ENCODE results near the gene SAMD7.

SAMD7 gene

DNA sequence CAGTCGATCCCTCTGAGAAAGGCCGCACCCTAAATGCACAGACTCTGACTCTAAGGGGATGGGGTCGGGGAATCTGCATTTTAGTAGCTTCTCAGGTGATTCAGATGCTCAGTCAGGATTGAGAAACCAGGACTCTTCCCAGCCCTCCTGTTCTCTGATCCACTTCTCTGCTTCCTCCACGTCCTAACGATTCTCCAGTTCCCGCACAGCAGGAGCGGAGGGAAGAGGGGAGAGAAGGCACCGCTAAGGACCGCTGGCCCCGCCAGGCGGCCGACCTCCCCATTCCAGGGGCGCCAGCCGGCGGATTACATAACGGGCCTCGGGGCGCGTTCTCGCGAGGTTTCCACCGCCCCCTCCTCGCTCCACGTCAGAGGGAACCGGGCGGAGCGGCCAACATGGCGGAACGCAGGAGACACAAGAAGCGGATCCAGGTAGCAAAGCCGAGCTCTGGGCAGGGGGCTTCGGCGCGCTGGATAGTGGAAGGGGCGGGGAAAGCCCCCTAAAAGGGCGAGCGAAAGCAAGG lies 55.1 kb downstream of the SAMD7 start, which contains the start of gene SEC62 (continued):
- TF ChIP-seq, protein P1, sequence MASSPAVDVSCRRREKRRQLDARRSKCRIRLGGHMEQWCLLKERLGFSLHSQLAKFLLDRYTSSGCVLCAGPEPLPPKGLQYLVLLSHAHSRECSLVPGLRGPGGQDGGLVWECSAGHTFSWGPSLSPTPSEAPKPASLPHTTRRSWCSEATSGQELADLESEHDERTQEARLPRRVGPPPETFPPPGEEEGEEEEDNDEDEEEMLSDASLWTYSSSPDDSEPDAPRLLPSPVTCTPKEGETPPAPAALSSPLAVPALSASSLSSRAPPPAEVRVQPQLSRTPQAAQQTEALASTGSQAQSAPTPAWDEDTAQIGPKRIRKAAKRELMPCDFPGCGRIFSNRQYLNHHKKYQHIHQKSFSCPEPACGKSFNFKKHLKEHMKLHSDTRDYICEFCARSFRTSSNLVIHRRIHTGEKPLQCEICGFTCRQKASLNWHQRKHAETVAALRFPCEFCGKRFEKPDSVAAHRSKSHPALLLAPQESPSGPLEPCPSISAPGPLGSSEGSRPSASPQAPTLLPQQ (tag by site-specific recombination; IDR thresholded peaks at IDR 0.05) = 0 out of 2 replicates have a peak, but pooled peaks have one; percentile 32
- TF ChIP-seq PRDM1 (tag by site-specific recombination; IDR thresholded peaks at IDR 0.05) = peak; percentile 8; the same call in 1 of the 2 replicates
- TF ChIP-seq, protein P2, sequence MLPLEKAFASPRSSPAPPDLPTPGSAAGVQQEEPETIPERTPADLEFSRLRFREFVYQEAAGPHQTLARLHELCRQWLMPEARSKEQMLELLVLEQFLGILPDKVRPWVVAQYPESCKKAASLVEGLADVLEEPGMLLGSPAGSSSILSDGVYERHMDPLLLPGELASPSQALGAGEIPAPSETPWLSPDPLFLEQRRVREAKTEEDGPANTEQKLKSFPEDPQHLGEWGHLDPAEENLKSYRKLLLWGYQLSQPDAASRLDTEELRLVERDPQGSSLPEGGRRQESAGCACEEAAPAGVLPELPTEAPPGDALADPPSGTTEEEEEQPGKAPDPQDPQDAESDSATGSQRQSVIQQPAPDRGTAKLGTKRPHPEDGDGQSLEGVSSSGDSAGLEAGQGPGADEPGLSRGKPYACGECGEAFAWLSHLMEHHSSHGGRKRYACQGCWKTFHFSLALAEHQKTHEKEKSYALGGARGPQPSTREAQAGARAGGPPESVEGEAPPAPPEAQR (tag by site-specific recombination; IDR thresholded peaks at IDR 0.05) = no peak
- no peak for TF ChIP-seq ZNF354C (tag by site-specific recombination; IDR thresholded peaks at IDR 0.05; ENCODE audit: borderline replicate concordance, low read depth)
- TF ChIP-seq, protein P3, sequence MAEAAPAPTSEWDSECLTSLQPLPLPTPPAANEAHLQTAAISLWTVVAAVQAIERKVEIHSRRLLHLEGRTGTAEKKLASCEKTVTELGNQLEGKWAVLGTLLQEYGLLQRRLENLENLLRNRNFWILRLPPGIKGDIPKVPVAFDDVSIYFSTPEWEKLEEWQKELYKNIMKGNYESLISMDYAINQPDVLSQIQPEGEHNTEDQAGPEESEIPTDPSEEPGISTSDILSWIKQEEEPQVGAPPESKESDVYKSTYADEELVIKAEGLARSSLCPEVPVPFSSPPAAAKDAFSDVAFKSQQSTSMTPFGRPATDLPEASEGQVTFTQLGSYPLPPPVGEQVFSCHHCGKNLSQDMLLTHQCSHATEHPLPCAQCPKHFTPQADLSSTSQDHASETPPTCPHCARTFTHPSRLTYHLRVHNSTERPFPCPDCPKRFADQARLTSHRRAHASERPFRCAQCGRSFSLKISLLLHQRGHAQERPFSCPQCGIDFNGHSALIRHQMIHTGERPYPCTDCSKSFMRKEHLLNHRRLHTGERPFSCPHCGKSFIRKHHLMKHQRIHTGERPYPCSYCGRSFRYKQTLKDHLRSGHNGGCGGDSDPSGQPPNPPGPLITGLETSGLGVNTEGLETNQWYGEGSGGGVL (tag by site-specific recombination; IDR thresholded peaks at IDR 0.05) = peak; percentile 64
- TF ChIP-seq ZNF76 (tag by site-specific recombination; IDR thresholded peaks at IDR 0.05; ENCODE audit: borderline replicate concordance, low read depth) = peak; percentile 31; the same call in 1 of the 2 replicates
- TF ChIP-seq HOXA7 (CRISPR knock-in tag; IDR thresholded peaks at IDR 0.05; ENCODE audit: borderline replicate concordance) = no peak
- no peak for TF ChIP-seq ZNF146 (tag by site-specific recombination; IDR thresholded peaks at IDR 0.05)
- TF ChIP-seq, protein P4, sequence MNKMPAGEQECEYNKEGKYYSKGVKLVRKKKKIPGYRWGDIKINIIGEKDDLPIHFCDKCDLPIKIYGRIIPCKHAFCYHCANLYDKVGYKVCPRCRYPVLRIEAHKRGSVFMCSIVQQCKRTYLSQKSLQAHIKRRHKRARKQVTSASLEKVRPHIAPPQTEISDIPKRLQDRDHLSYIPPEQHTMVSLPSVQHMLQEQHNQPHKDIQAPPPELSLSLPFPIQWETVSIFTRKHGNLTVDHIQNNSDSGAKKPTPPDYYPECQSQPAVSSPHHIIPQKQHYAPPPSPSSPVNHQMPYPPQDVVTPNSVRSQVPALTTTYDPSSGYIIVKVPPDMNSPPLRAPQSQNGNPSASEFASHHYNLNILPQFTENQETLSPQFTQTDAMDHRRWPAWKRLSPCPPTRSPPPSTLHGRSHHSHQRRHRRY (tag by site-specific recombination; IDR thresholded peaks at IDR 0.05) = no peak
- TF ChIP-seq TCF7L2 (IDR thresholded peaks at IDR 0.05; ENCODE audit: borderline replicate concordance, low read depth, low read length) = no peak
- no peak for TF ChIP-seq ZNF133 (tag by site-specific recombination; IDR thresholded peaks at IDR 0.05)
- peak; percentile 86 for TF ChIP-seq ZBTB8A (tag by site-specific recombination; IDR thresholded peaks at IDR 0.05)
- TF ChIP-seq, protein P5, sequence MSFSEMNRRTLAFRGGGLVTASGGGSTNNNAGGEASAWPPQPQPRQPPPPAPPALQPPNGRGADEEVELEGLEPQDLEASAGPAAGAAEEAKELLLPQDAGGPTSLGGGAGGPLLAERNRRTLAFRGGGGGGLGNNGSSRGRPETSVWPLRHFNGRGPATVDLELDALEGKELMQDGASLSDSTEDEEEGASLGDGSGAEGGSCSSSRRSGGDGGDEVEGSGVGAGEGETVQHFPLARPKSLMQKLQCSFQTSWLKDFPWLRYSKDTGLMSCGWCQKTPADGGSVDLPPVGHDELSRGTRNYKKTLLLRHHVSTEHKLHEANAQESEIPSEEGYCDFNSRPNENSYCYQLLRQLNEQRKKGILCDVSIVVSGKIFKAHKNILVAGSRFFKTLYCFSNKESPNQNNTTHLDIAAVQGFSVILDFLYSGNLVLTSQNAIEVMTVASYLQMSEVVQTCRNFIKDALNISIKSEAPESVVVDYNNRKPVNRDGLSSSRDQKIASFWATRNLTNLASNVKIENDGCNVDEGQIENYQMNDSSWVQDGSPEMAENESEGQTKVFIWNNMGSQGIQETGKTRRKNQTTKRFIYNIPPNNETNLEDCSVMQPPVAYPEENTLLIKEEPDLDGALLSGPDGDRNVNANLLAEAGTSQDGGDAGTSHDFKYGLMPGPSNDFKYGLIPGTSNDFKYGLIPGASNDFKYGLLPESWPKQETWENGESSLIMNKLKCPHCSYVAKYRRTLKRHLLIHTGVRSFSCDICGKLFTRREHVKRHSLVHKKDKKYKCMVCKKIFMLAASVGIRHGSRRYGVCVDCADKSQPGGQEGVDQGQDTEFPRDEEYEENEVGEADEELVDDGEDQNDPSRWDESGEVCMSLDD (tag by site-specific recombination; IDR thresholded peaks at IDR 0.05) = peak; percentile 91
- no peak for TF ChIP-seq ZNF791 (tag by site-specific recombination; IDR thresholded peaks at IDR 0.05)
- TF ChIP-seq ZNF416 (tag by site-specific recombination; IDR thresholded peaks at IDR 0.05) = no peak
- TF ChIP-seq ZNF510 (tag by site-specific recombination; IDR thresholded peaks at IDR 0.05; ENCODE audit: insufficient replicate concordance) = no peak
- peak; percentile 99 for TF ChIP-seq ZXDB (tag by site-specific recombination; IDR thresholded peaks at IDR 0.05)
- TF ChIP-seq SETDB1 (IDR thresholded peaks at IDR 0.05; ENCODE audit: insufficient read length, low read length) = no peak
- TF ChIP-seq ZNF202 (tag by site-specific recombination; IDR thresholded peaks at IDR 0.05; ENCODE audit: borderline replicate concordance) = peak; percentile 100
- TF ChIP-seq OVOL3 (tag by site-specific recombination; IDR thresholded peaks at IDR 0.05) = peak; percentile 98
- peak; percentile 49; the same call in 1 of the 2 replicates for TF ChIP-seq KLF7 (tag by site-specific recombination; IDR thresholded peaks at IDR 0.05; ENCODE audit: borderline replicate concordance)
- TF ChIP-seq ZNF16 (tag by site-specific recombination; IDR thresholded peaks at IDR 0.05; ENCODE audit: low read depth) = no peak
- 0 out of 2 replicates have a peak, but pooled peaks have one; percentile 39 for TF ChIP-seq ZNF2 (tag by site-specific recombination; IDR thresholded peaks at IDR 0.05)
- peak; percentile 87 for TF ChIP-seq ZNF629 (tag by site-specific recombination; IDR thresholded peaks at IDR 0.05)
- TF ChIP-seq, protein P6, sequence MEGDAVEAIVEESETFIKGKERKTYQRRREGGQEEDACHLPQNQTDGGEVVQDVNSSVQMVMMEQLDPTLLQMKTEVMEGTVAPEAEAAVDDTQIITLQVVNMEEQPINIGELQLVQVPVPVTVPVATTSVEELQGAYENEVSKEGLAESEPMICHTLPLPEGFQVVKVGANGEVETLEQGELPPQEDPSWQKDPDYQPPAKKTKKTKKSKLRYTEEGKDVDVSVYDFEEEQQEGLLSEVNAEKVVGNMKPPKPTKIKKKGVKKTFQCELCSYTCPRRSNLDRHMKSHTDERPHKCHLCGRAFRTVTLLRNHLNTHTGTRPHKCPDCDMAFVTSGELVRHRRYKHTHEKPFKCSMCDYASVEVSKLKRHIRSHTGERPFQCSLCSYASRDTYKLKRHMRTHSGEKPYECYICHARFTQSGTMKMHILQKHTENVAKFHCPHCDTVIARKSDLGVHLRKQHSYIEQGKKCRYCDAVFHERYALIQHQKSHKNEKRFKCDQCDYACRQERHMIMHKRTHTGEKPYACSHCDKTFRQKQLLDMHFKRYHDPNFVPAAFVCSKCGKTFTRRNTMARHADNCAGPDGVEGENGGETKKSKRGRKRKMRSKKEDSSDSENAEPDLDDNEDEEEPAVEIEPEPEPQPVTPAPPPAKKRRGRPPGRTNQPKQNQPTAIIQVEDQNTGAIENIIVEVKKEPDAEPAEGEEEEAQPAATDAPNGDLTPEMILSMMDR (tag by site-specific recombination; IDR thresholded peaks at IDR 0.05) = peak; percentile 65; the same call in 1 of the 2 replicates
- no peak; the same call in 1 of the 2 replicates for TF ChIP-seq ZNF654 (tag by site-specific recombination; IDR thresholded peaks at IDR 0.05; ENCODE audit: low read depth)
- TF ChIP-seq, protein P7, sequence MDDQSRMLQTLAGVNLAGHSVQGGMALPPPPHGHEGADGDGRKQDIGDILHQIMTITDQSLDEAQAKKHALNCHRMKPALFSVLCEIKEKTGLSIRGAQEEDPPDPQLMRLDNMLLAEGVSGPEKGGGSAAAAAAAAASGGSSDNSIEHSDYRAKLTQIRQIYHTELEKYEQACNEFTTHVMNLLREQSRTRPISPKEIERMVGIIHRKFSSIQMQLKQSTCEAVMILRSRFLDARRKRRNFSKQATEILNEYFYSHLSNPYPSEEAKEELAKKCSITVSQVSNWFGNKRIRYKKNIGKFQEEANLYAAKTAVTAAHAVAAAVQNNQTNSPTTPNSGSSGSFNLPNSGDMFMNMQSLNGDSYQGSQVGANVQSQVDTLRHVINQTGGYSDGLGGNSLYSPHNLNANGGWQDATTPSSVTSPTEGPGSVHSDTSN (CRISPR knock-in tag; IDR thresholded peaks at IDR 0.05) = no peak
- no peak for TF ChIP-seq ZNF350 (tag by site-specific recombination; IDR thresholded peaks at IDR 0.05)
- TF ChIP-seq GFI1B (tag by site-specific recombination; IDR thresholded peaks at IDR 0.05) = no peak

All from HEK293 (cell line).